GM23338 (cell line): ENCODE data around the gene COX17. TPM values are rescaled to one million over a fixed set of nuclear protein-coding genes. Genes with fewer than 3 reads are reported as not detected.

Source experiments
- ATAC-seq: fragments of 200-7000 bp; cut with Tn5 transposase; 3 replicates; pipeline ENCODE4 v1.9.1; 2020
- DNase-seq: peaks from one replicate; pipeline ENCODE4 v3.0.0-alpha.2; 2015; ENCODE audit warnings: low spot score
- H2AFZ ChIP-seq: fragments of 200-600 bp; sonication (generic); 2 replicates; pipeline ENCODE4 v1.8.0; 2016; ENCODE audit warnings: antibody characterized with exemption, mild to moderate bottlenecking, moderate library complexity
- H3F3A ChIP-seq: fragments of 200-600 bp; sonication (generic); replicated peaks from 2 replicates; pipeline ENCODE4 v1.8.0; 2017; ENCODE audit warnings: antibody characterized with exemption, mixed run types, low read depth
- H3K27ac ChIP-seq: fragments of 200-600 bp; sonication (generic); 2 replicates; pipeline ENCODE4 v1.6.1; 2016; ENCODE audit warnings: low read depth
- H3K27me3 ChIP-seq: fragments of 200-600 bp; sonication (generic); 2 replicates; pipeline ENCODE4 v1.8.0; 2016; ENCODE audit warnings: mild to moderate bottlenecking, mixed run types, moderate library complexity; ENCODE audit not compliant: insufficient read depth
- H3K36me3 ChIP-seq: fragments of 200-600 bp; sonication (generic); 2 replicates; pipeline ENCODE4 v1.8.0; 2016; ENCODE audit warnings: mild to moderate bottlenecking; ENCODE audit not compliant: insufficient read depth
- H3K4me1 ChIP-seq: fragments of 200-600 bp; sonication (generic); 2 replicates; pipeline ENCODE4 v1.8.0; 2016; ENCODE audit warnings: mild to moderate bottlenecking, moderate library complexity; ENCODE audit not compliant: insufficient read depth
- H3K4me2 ChIP-seq: fragments of 200-600 bp; sonication (generic); 2 replicates; pipeline ENCODE4 v1.7.1; 2017; ENCODE audit warnings: mixed run types
- H3K4me3 ChIP-seq: fragments of 200-600 bp; sonication (generic); 2 replicates; pipeline ENCODE4 v1.6.1; 2016; ENCODE audit warnings: mixed run types
- H3K79me2 ChIP-seq: fragments of 200-600 bp; sonication (generic); replicated peaks from 2 replicates; pipeline ENCODE4 v1.8.0; 2017; ENCODE audit warnings: mild to moderate bottlenecking; ENCODE audit not compliant: insufficient read depth
- H3K9me2 ChIP-seq: fragments of 200-600 bp; sonication (generic); 2 replicates; pipeline ENCODE4 v1.8.0; 2017; ENCODE audit not compliant: insufficient read depth
- H4K20me1 ChIP-seq: fragments of 200-600 bp; sonication (generic); replicated peaks from 2 replicates; pipeline ENCODE4 v1.8.0; 2017; ENCODE audit warnings: mild to moderate bottlenecking; ENCODE audit not compliant: insufficient read depth
- H3K27ac Mint-ChIP-seq: 2 replicates; pipeline ENCODE4 v1.8.0; 2020; ENCODE audit warnings: inconsistent platforms, mild to moderate bottlenecking, moderate library complexity, mixed read lengths
- H3K27me3 Mint-ChIP-seq: 3 replicates; pipeline ENCODE4 v1.8.0; 2022; ENCODE audit warnings: low read depth, mild to moderate bottlenecking, moderate library complexity, mixed read lengths, inconsistent platforms; ENCODE audit not compliant: insufficient read depth, poor library complexity
- H3K36me3 Mint-ChIP-seq: 3 replicates; pipeline ENCODE4 v1.8.0; 2021; ENCODE audit warnings: low read depth, mild to moderate bottlenecking, inconsistent platforms, moderate library complexity, mixed read lengths
- H3K4me1 Mint-ChIP-seq: 3 replicates; pipeline ENCODE4 v1.8.0; 2020; ENCODE audit warnings: mild to moderate bottlenecking, inconsistent platforms, mixed read lengths
- H3K4me3 Mint-ChIP-seq: 3 replicates; pipeline ENCODE4 v1.8.0; 2021; ENCODE audit warnings: moderate library complexity, mild to moderate bottlenecking, inconsistent platforms, mixed read lengths
- H3K9me3 Mint-ChIP-seq: 3 replicates; pipeline ENCODE4 v1.8.0; 2020; ENCODE audit warnings: moderate library complexity, mild to moderate bottlenecking, inconsistent platforms, mixed read lengths
- CREB1 ChIP-seq: fragments of 250-450 bp; sonication (Bioruptor Pico); IDR thresholded peaks from 2 replicates; pipeline ENCODE4 v1.5.0; 2020; ENCODE audit warnings: low read depth, mild to moderate bottlenecking, moderate library complexity
- EZH2phosphoT487 ChIP-seq: fragments of 200-600 bp; sonication (generic); IDR thresholded peaks from one replicate; pipeline ENCODE4 v1.8.1; 2018; ENCODE audit warnings: antibody characterized with exemption; ENCODE audit not compliant: unreplicated experiment
- JUNB ChIP-seq: IDR thresholded peaks from one replicate; pipeline ENCODE4 v1.6.1; 2016; ENCODE audit warnings: antibody characterized with exemption; ENCODE audit not compliant: unreplicated experiment
- NANOG ChIP-seq: IDR thresholded peaks from 2 replicates; pipeline ENCODE4 v1.6.1; 2016; ENCODE audit warnings: antibody characterized with exemption, borderline replicate concordance
- POLR2AphosphoS5 ChIP-seq: IDR thresholded peaks from 2 replicates; pipeline ENCODE4 v1.6.1; 2016; ENCODE audit warnings: antibody characterized with exemption, low read depth
- STAT1 ChIP-seq: IDR thresholded peaks from one replicate; pipeline ENCODE4 v1.6.1; 2016; ENCODE audit warnings: antibody characterized with exemption; ENCODE audit not compliant: unreplicated experiment
- ZNF114 ChIP-seq: fragments of 250-450 bp; sonication (Bioruptor Pico); IDR thresholded peaks from 2 replicates; pipeline ENCODE4 v1.5.0; 2020; ENCODE audit warnings: mild to moderate bottlenecking, moderate library complexity
- ZNF331 ChIP-seq: fragments of 250-450 bp; sonication (Bioruptor Pico); IDR thresholded peaks from 2 replicates; pipeline ENCODE4 v1.5.0; 2020; ENCODE audit warnings: low read depth, mild to moderate bottlenecking, moderate library complexity
- polyA plus RNA-seq: library from polyadenylated mRNA; unstranded; fragments of >200 nt; fragmentation: Nextera tagmentation; extraction: Ambion mirVana; gene quantifications from 2 replicates; pipeline ENCODE4 v1.2.1, GENCODE V29; 2016
- total RNA-seq: library from RNA; depleted of rRNA; stranded (reverse); fragments of >200 nt; shearing (Covaris generic); gene quantifications from 2 replicates; pipeline ENCODE4 v1.2.3, GENCODE V29; 2014
- TF ChIP-seq, protein P1 (sequence below): IDR thresholded peaks from 2 replicates; pipeline ENCODE4 v1.6.1; 2016; ENCODE audit warnings: antibody characterized with exemption
- TF ChIP-seq, protein P2 (sequence below): fragments of 250-450 bp; sonication (Bioruptor Pico); IDR thresholded peaks from 2 replicates; pipeline ENCODE4 v1.5.0; 2020; ENCODE audit warnings: mild to moderate bottlenecking, moderate library complexity

COX17 gene
- total and polyA plus RNA-seq, 2 experiments from 2014 or later = 24.0 to 324 TPM

DNA sequence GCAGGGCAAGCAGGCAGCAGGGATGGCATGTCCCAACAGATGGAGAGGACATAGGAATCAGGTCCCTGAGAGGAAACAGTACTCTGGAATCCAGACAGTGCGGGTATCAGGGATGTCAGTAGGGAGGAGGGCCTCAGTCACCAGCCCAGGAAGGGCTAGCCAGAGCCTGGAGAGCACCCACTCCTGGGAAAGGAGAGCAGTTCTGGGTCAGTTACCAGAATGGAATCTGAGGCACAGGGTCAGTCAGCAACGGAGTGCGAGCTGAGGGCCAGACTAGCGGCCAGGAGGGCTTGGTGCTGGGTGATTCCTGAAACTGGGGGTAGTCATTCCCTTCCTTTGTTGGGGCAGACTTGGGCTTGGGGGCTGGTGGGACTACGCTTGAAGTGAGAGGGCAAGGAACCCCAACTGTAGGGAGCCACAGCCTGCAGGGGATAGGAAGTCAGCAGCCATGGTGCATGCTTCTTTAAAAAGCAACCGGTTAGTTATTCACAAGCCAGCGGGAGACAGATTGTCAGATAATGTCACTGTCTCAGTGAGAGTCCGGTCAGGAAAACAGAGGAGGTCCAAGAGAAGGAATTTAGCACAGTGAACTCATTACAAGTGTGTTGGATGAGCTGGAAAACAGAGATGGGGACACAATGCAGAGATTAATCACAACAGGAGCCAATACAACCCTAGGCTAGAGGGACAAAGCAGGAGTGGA, 51.6 kb downstream of the COX17 start:
- no peaks in the 10 kb centered on the region for H3F3A ChIP-seq
- no peaks in the 10 kb centered on the region for H3K4me1 ChIP-seq
- DNase-seq (no peak), ATAC-seq (no peak)
- H3K27ac ChIP-seq = no peak overlapping the region
- peak overlapping the region; percentile 28; the same call in 1 of the 2 replicates for H2AFZ ChIP-seq
- no peak overlapping the region for H3K4me2 ChIP-seq
- H3K36me3 ChIP-seq = no peaks in the 10 kb centered on the region
- H3K4me3 Mint-ChIP-seq = no peak overlapping the region
- TF ChIP-seq, protein P1, sequence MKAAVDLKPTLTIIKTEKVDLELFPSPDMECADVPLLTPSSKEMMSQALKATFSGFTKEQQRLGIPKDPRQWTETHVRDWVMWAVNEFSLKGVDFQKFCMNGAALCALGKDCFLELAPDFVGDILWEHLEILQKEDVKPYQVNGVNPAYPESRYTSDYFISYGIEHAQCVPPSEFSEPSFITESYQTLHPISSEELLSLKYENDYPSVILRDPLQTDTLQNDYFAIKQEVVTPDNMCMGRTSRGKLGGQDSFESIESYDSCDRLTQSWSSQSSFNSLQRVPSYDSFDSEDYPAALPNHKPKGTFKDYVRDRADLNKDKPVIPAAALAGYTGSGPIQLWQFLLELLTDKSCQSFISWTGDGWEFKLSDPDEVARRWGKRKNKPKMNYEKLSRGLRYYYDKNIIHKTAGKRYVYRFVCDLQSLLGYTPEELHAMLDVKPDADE = no peak
- TF ChIP-seq ZNF331 (CRISPR knock-in tag) (no peak), STAT1 (no peak), ZNF114 (no peak), POLR2AphosphoS5 (no peak), CREB1 (CRISPR knock-in tag) (no peak), JUNB (no peak), EZH2phosphoT487 (no peak), NANOG (no peak)
- H3K27me3 Mint-ChIP-seq = peaks cover 4% of the 10 kb centered on the region
- H3K4me1 Mint-ChIP-seq = peaks cover 18% of the 10 kb centered on the region
- H3K9me3 Mint-ChIP-seq = no peaks in the 10 kb centered on the region
- H3K4me3 ChIP-seq = no peak overlapping the region
- no peaks in the 10 kb centered on the region for H3K36me3 Mint-ChIP-seq
- no peaks in the 10 kb centered on the region for H4K20me1 ChIP-seq
- H3K9me2 ChIP-seq = no peaks in the 10 kb centered on the region
- H3K79me2 ChIP-seq = no peaks in the 10 kb centered on the region
- H3K27me3 ChIP-seq = no peaks in the 10 kb centered on the region
- no peak overlapping the region for H3K27ac Mint-ChIP-seq

DNA sequence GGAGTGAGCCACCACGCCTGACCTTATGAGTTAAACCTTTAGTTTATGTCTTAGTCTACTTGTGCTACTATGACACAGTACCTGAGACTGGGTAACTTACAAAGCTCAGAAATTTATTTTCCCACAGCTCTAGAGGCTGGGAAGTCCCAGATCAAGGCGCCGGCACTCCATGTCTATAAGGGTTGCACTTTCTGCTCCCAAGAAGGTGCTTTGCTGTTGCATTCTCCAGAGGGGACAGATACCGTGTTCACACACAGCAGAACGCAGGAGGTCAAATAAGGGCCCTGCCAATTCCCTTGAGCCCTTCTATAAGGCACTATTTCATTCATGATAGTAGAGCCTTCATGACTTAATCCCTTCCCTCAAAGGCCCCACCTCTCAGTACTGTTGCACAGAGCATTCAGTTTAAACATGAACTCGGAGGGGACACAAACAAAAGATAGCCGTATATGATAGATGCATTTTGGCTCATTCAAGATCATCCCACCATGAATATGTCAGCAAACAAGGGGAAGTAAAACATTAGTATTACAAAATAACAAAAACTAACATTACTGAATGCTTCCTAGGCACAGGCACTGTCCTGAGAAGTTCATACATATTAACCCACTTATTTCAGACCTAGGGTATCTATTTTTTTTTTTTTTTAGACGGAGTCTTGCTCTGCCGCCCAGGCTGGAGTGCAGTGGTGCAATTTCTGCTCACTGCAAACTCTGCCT, 53.0 kb downstream of the COX17 start:
- Histone ChIP-seq H4K20me1 (no peaks in the 10 kb centered on the region), H3K27ac (no peak overlapping the region), H3K4me1 (no peaks in the 10 kb centered on the region), H2AFZ (no peak overlapping the region), H3K27me3 (no peaks in the 10 kb centered on the region), H3F3A (no peaks in the 10 kb centered on the region), H3K4me3 (no peak overlapping the region), H3K36me3 (no peaks in the 10 kb centered on the region), H3K79me2 (no peaks in the 10 kb centered on the region), H3K4me2 (no peak overlapping the region), H3K9me2 (no peaks in the 10 kb centered on the region)
- H3K36me3 Mint-ChIP-seq = no peaks in the 10 kb centered on the region
- H3K27ac Mint-ChIP-seq = no peak overlapping the region
- DNase-seq (no peak), ATAC-seq (no peak)
- peaks cover 18% of the 10 kb centered on the region for H3K4me1 Mint-ChIP-seq
- no peak overlapping the region for H3K4me3 Mint-ChIP-seq
- peaks cover 4% of the 10 kb centered on the region for H3K27me3 Mint-ChIP-seq
- no peaks in the 10 kb centered on the region for H3K9me3 Mint-ChIP-seq
- TF ChIP-seq JUNB = no peak
- TF ChIP-seq, protein P2, sequence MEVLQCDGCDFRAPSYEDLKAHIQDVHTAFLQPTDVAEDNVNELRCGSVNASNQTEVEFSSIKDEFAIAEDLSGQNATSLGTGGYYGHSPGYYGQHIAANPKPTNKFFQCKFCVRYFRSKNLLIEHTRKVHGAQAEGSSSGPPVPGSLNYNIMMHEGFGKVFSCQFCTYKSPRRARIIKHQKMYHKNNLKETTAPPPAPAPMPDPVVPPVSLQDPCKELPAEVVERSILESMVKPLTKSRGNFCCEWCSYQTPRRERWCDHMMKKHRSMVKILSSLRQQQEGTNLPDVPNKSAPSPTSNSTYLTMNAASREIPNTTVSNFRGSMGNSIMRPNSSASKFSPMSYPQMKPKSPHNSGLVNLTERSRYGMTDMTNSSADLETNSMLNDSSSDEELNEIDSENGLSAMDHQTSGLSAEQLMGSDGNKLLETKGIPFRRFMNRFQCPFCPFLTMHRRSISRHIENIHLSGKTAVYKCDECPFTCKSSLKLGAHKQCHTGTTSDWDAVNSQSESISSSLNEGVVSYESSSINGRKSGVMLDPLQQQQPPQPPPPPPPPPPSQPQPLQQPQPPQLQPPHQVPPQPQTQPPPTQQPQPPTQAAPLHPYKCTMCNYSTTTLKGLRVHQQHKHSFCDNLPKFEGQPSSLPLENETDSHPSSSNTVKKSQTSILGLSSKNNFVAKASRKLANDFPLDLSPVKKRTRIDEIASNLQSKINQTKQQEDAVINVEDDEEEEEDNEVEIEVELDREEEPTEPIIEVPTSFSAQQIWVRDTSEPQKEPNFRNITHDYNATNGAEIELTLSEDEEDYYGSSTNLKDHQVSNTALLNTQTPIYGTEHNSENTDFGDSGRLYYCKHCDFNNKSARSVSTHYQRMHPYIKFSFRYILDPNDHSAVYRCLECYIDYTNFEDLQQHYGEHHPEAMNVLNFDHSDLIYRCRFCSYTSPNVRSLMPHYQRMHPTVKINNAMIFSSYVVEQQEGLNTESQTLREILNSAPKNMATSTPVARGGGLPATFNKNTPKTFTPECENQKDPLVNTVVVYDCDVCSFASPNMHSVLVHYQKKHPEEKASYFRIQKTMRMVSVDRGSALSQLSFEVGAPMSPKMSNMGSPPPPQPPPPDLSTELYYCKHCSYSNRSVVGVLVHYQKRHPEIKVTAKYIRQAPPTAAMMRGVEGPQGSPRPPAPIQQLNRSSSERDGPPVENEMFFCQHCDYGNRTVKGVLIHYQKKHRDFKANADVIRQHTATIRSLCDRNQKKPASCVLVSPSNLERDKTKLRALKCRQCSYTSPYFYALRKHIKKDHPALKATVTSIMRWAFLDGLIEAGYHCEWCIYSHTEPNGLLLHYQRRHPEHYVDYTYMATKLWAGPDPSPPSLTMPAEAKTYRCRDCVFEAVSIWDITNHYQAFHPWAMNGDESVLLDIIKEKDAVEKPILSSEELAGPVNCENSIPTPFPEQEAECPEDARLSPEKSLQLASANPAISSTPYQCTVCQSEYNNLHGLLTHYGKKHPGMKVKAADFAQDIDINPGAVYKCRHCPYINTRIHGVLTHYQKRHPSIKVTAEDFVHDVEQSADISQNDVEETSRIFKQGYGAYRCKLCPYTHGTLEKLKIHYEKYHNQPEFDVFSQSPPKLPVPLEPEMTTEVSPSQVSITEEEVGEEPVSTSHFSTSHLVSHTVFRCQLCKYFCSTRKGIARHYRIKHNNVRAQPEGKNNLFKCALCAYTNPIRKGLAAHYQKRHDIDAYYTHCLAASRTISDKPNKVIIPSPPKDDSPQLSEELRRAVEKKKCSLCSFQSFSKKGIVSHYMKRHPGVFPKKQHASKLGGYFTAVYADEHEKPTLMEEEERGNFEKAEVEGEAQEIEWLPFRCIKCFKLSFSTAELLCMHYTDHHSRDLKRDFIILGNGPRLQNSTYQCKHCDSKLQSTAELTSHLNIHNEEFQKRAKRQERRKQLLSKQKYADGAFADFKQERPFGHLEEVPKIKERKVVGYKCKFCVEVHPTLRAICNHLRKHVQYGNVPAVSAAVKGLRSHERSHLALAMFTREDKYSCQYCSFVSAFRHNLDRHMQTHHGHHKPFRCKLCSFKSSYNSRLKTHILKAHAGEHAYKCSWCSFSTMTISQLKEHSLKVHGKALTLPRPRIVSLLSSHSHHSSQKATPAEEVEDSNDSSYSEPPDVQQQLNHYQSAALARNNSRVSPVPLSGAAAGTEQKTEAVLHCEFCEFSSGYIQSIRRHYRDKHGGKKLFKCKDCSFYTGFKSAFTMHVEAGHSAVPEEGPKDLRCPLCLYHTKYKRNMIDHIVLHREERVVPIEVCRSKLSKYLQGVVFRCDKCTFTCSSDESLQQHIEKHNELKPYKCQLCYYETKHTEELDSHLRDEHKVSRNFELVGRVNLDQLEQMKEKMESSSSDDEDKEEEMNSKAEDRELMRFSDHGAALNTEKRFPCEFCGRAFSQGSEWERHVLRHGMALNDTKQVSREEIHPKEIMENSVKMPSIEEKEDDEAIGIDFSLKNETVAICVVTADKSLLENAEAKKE = no peak
- TF ChIP-seq POLR2AphosphoS5 = no peak
- TF ChIP-seq EZH2phosphoT487 = no peak
- TF ChIP-seq NANOG = no peak
- no peak for TF ChIP-seq ZNF114
- TF ChIP-seq CREB1 (CRISPR knock-in tag) = no peak
- TF ChIP-seq, protein P1 = no peak
